ENCODE measurements around the gene DLG2.
"Not testable (repeated sequence)": the region's sequence is repeated elsewhere in the genome, so short reads cannot be mapped to it uniquely, and the experiment has no call there.

DLG2 gene

DNA sequence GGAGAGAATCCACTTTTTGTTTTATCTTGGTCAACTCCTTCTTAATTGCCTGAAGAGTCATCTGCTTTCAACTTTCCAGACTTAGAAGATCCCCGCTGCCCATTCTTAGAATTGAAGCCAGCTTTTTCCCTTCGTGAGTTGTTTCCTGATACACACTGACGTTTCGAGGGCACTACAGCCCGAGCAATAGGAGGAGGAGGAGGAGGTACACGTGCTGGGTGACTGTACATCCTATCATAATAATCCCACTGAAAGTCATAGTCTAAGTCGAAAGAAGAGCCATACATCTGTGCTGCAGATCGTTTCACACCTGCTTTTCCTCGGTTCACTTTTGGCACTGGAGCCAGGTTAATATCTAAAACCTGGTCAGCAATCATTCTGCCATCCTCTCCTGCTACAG, 606.1 kb downstream of the DLG2 start:
- DNase-seq (ENCODE audit: low read depth) = no peak

DNA sequence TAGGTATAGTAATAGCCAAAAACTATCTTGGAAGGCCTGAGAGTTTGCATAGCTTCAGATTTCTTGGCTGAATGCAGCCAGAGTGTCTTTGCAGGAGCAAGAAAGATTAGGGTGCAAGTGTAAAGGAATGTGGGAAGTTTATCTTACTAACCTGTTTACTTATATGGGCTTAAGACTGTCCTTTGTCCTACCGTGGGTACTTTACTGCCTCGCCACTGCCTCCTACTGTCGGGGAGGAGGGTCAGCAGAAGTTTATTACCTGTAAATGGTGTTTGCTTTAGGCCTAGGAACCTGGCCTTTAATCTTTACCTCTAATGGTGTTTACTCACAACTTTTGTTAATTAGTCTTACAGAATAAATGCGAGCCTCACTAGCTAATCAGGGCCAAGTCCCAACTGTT, 633.8 kb downstream of the DLG2 start:
- no peak for DNase-seq (ENCODE audit: low read depth)

DNA sequence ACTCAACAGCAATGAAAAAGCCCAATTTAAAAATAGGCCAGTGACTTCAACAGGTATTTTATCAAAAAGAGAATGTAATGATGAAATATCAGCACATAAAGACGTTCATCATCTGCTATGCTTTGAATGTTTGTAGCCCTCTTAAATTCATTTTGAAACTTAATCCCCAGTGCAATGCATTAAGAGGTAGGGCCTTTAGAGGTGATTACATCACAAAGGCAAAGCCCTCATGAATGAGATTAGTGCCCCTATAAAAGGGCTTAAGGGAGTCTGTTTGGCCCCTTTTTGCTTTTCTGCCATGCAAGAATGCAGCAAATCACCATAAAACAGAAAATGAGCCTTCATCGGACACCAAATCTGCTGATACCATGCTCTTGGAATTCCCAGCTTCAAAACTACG, 637.0 kb downstream of the DLG2 start:
- no peak for DNase-seq (ENCODE audit: low read depth)

DNA sequence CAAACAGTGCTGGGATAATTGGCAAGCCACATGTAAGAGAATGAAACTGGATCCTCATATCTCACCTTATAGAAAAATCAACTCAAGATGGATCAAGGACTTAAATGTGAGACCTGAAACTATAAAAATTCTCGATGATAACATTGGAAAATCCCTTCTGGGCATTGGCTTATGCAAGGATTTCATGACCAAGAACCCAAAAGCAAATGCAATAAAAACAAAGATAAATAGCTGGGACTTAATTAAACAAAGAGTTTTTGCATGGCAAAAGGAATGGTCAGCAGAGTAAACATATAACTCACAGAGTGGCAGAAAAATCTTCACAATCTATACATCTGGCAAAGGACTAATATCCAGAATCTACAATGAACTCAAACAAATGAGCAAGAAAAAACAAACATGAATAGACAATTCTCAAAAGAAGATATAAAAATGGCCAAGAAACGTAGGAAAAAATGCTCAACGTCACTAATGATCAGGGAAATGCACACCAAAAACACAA, 639.4 kb downstream of the DLG2 start:
- DNase-seq (ENCODE audit: low read depth) = not testable (repeated sequence)

DNA sequence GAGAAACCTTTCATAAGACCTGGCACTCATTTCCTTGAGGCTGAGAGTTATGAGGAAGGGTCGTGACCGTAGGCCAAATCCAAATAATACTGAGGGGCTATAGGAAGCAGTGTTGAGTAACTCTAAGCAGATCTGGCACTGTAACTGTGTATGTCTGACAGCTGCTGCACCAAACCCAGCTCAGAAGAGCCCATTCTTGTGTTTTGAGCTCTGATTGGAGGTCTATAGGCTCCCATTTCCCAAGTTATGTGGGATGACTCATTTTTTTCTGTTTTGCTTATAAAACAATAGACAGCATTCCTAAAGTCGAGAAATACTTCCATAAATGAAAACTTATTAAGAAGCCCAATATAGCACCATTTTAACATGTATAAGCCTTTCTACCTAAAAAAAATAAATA, 645.8 kb downstream of the DLG2 start:
- DNase-seq (ENCODE audit: low read depth) = no peak

DNA sequence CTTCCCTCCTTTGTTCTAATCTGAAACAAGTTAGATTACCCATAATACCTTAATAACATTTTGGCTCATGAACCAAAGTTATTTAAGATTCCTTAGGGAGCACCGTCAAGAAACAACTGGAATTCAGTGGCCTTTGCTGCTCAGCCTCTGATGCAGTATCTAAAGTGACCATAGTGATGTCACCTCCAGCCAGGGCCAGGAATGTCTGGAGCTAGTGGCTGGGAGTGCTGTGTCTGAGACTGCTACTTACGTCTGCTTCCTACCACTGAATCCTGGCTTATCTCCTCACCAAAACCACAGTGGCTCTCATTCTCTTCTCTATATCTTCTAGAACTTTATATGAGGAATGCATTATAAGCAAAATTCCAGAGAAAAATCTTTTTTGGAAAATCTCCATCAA, 658.0 kb downstream of the DLG2 start:
- DNase-seq (ENCODE audit: low read depth) = no peak

DNA sequence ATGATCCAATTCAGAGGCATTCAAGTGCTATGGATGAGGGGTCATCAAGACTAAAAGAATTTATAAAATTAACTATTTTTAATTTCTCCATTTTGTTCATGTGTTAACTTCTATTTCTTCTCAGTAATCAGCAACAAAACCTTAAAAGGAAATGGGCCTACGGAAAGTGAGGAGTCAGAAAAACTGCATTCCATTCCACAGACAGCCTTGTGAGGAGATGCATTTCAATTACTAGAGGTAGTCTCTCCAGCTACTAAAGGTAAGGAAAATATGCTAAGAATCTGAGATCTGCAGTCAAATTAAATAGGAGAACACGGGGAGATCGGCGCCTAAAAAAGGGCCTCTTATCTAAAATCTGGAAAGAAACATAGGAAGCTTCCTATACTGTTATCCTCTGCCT, 661.7 kb downstream of the DLG2 start:
- DNase-seq (ENCODE audit: low read depth) = no peak

DNA sequence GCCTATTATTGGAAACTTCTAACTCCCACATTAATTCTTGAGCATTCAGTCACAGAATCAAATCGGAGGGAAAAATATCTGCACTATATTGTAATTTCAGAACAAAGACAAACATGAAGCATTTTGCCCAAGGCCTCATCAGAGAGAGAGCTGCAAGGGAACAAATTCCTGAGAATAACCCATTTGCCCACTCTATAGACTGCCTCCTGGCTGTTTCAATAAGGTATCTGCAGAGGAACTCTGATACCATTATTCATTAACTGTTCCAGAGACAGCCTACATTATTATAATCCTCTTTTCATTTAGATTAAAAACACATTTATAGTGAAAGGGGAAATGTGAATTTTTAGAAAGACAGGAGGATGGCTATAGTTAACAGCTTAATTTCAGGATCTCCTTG, 663.9 kb downstream of the DLG2 start:
- no peak for DNase-seq (ENCODE audit: low read depth)

DNA sequence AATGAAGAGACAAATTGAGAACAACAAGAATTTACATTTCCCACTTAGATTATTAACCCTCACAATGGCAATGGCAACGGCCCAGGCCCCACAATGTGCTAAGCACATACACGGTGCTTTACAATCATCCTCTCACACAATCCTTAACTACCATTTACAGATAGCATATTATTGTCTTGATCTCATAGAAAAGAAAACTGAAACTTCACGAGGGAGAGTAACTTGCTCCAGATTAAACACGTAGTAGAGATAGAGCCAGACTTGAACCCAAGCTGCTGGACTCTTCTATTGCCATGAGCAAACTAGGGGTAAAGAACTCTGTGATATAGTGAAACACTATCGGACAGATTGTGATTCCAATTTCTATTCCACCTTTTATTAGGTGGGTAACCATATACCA, 665.1 kb downstream of the DLG2 start:
- no peak for DNase-seq (ENCODE audit: low read depth)

DNA sequence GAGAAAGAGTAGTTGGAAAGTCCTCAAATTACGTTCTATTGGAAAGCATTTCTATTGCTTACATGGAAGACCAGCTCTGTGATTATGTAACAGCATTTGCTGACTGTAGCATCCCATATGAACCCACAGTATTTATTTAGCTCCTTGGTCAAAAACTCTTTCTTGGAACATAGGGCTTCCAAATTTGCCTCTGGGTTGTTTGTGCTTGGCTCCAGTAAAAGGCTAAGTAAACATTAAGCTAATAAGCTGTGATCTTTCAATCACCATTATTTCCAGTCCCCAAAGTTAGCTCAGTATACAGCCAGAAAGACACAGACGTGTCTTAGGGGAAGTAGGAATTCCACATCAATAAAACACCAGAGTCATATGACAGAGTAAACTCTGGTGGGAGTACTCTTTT, 668.8 kb downstream of the DLG2 start:
- no peak for DNase-seq (ENCODE audit: low read depth)

DNA sequence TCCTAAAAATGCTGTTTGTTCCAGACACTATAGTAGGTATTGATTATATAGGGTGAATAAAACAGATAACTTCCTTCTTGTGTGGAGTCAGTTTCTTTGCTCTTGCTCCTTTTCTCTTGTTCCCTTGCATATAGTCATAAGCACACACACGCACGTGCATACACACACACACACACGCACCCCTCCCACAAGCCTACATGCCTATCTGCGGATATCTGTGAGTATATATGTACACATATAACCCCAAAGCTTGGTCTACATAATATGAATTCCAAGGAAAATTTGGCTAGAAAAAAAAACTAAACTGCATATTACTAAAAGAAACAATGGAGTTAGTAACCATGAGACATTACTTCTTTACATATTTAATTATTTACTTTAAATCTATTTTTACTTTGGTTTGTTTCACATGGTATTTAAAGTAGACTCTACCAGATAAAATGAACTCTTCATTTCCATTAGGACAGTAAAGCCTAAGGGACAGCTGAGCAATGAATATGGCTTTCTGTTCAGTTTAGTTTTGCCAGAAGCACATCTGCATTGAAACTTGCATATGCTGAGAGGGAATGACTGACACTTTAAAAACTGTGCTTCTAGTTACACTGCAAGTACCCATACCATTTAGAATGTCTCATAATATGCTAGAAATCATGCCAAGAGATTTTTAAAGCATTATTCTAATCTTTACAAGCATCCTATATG, 676.4 kb downstream of the DLG2 start:
- no peak for DNase-seq (ENCODE audit: low read depth)

DNA sequence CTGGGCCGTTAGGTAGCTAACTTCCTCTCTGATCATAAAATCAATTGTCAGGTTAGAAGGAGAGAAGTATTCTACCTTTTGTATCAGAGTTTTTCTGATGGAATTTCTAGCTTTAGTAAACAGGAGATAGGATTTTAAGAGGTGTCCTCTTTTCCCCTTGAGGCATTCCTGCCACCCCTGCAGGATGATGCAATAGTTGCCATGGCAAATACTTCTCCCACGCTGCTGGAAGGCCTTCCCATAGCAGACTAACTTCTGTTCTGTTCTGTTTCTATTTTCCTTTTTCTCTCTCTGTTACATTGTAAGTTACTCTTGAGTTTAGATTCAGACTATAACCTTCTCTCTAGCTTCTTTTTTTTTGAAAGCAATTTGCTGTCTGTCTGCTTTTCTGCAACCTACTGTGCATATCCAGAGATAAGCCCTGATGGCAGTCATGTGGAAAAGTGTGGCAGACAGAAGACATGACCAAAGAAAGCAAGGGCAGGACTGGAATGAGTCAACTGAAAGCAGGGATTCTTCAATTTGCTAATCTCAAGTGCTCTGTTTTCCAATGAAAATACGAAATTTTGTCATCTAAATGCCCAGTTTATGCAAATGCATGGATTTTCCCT, 679.1 kb downstream of the DLG2 start:
- DNase-seq (ENCODE audit: low read depth) = no peak

DNA sequence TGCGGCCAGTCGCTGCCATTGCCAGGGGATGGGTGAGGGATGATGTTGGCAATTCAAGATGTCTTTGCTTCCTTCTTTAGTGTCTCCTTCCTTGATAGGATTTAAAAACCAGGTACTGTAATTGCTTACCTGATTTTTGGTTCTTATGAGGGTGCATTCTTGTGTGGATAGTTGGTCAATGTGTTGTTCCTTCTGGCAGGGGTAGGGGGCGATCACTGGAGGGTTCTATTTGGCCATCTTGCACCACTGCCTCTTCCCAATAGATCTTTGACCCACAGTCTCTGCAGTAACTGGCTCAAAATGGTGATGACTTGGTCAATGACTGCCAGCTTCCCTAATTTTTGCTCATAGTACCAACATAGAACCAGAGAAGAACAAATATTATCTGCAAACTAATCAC, 680.1 kb downstream of the DLG2 start:
- DNase-seq (ENCODE audit: low read depth) = no peak

DNA sequence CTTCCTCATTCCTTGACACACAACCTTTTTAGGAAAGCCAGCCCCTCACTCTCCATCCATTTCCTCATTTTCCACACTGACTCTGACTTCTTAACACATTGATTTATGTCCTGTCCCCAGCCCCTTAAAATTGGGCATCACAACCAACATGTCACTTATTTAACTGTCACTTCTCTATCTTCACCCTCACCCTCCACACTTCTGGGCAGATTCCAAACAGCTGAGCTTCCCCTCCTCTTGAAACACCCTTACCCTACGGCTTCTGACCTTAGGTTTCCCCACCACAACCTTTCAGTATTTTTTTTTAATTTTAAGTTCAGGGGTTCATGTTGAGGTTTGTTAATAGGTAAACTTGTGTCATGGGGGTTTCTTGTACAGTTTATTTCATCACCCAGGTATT, 696.3 kb downstream of the DLG2 start:
- no peak for DNase-seq (ENCODE audit: low read depth)

DNA sequence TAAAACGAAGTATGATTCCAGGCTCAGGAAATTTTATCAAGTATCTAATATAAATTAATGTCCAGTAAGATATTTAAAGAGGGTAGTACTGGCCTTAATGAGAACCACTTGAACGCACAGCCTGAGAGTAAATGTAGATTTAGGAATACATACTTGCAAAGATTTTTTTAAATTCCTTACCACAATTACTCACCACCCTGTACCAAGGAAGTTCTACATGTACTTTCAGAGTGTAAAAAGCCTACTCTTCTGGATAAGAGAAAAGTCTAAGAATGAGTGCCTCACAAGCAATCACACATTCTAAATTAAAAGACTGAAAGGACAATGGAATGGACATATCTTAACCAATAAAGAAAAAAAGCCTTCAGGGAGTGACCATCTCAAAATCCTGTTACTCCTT, 697.4 kb downstream of the DLG2 start:
- DNase-seq (ENCODE audit: low read depth) = no peak

DNA sequence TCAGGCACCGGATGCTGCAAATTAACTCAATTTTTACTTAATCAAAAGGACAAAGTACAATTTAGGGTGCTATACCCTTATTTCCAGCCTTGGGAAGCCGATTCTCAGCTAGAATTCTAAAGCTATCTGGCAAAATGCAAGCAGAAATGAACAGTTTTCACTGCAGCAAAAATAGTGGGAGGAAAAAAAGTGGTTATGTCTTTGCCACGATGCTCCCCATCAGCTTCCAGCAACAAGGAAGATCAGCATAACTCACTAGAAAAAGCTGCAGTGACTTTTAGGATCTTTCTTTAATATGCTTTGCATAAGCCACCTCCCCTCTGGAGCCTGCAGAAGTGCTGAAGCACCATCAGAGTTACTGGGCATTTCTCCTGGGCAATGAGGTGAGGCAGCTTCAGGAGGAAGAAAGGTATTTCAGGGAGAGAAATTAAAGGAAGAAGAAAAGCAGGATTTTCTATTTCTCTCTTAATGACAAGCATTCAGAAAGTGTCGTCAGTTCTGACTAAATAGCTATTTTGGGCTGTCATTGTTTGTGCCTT, 702.9 kb downstream of the DLG2 start:
- DNase-seq (ENCODE audit: low read depth) = no peak

DNA sequence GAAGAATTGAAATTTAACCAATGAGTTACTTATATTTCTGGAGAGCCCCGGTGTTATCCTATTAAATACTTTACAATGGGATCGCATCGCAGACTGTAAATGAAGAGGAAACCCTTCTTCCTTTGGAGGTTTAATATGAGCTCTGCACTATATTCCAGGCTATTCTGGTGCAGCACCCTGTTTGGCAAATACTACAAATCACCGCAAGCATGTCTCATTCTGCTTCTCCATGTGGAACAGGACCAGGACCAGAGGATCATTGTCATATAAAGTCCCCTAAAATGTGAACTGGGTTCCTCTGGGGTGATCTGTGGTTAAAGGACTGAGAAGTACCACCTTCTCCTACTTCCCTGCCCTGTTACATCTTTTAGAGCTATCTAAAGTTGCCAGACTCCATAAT, 703.7 kb downstream of the DLG2 start:
- DNase-seq (ENCODE audit: low read depth) = no peak

DNA sequence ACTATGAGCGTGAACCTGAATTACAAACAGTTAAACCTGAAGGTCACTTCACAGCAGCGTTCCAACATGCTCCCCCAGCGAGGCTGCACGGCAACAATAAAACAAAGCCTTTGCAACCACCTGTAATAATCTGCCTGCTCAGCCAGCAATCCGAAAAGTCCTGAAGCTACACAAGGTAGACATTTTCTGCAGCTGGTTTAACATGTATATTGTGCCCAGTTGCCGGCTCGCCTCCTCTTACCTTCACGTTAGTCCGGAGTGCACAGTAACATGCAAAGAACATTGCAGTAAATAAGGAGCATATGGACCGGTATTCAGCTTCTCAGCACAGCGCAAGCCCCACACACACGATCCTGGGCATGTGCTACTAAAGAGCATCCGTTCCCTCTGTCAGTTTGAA, 704.3 kb downstream of the DLG2 start:
- DNase-seq (ENCODE audit: low read depth) = no peak

DNA sequence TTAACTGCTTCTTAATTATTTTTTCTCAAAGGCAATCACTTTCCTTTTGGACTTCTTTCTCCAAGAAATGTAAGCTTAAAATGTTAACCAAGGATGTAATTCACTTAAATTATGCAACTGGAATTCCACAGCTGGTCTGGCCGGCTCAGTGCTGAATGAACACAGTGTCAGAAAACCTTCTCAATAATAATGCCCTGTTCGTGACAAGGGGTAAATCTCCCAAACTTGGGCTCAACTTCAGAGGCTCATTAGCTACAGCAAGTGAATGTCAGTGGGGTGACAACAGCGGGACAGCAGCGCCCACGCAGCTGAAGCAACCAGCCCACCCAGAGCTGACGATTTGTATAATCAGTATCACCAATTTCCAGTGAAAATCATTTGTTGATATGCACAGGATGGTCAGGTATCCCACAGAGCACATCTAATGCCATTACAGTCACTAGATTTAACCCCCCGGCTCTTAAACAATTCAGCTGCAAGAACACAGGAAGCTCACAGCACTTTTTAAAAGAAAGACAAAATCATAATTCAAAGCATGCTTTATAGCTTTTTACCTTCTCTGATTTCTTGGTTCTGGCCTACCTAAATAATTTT, 704.8 kb downstream of the DLG2 start:
- no peak for DNase-seq (ENCODE audit: low read depth)

DNA sequence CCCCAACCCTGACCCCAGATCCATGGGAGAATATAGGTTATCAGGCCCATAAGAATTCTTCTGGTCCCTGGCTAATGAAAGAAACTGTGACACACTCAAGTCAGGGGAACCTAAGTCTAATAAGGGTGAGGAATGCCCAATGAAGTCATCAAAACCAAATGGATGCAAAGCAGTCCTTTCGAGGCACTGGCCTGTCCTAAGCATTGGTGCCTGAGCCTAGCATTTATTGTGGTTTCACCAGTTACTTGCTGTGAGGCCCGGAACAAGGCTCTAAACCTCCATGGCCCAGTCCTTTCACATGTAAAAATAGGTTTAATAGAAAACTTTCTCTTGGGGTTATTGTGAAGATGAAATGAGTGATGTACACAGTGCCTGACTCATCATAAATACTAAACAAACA, 712.6 kb downstream of the DLG2 start:
- no peak for DNase-seq (ENCODE audit: low read depth)

DNA sequence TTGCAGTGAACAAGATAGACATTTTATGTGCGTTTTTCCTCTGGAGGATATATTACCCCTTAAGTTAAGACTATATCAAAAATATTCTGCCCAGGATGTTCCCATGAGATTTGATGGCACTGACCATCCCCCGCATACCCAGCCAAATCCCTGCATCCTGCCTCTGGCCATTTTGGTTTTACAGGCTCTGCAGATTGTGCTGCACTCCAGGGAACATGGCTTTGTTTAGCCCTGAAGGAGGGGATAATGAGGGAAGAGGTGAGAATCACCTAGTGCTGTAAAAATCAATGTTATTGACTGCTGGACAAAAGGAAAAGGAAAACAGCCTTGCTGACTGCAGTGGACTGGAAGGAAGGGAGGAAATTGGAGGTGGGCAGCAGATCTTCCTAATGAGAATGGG, 717.4 kb downstream of the DLG2 start:
- no peak for DNase-seq (ENCODE audit: low read depth)

DNA sequence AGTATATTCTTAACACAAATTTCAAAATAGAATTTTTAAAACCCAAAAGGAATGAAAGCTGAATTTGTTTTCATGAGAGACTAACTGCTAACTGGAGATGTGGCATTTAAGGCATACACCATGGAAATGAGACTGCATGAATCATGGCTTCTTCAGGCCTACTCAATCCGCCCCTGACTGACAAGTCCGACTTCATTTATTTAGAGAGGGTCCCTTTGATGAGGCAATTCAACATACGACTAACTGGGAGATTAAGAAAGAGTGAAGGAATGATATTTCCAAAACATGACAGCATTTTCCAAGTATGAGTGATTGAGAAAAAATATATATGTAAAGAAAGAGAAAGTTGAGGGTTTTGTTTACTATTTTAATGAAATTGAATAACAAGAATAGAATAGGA, 720.1 kb downstream of the DLG2 start:
- DNase-seq (ENCODE audit: low read depth) = no peak

DNA sequence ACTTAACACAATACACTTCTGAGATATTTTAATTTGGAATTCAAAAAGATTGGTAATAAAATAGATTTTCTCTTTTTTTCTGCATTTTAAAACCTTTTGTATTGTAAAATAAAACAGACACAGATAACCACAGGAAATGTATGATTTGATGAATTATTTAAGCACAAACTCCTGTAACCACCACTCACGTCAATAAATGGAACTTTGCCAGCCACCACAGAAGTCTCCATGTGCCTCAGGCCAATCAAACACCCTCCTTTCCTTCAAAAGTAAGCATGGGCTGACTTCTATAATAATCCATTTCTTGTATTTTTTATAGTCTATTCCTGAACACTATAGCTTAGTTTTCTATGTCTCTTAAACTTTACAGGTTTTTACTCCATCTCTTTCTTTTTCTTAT, 721.7 kb downstream of the DLG2 start:
- no peak for DNase-seq (ENCODE audit: low read depth)

All from T follicular helper cell (primary cell).